ELF-1 (cell line): ENCODE measurements around the gene FSTL1.
A peak's percentile ranks its signal among the peaks of the same experiment; 100 is the strongest.

Experiments used
- DNase-seq: peaks from one replicate; pipeline ENCODE4 v3.0.0-alpha.2; 2016; ENCODE audit warnings: low read depth, low spot score

Gene FSTL1

GRCh38 chr3:120468635-120469295 is 18.0 kb upstream of the FSTL1 start:
- peak; percentile 59 for DNase-seq

GRCh38 chr3:120462409-120462959 is 11.7 kb upstream of the FSTL1 start:
- no peak for DNase-seq

- no peak for DNase-seq
Observed at GRCh38 chr3:120461416-120461815, 10.6 kb upstream of the FSTL1 start.

GRCh38 chr3:120460862-120461261 is 10.1 kb upstream of the FSTL1 start:
- no peak for DNase-seq

- no peak for DNase-seq
Observed at GRCh38 chr3:120460181-120460790, 9.5 kb upstream of the FSTL1 start.

GRCh38 chr3:120459196-120459595 is 8.4 kb upstream of the FSTL1 start:
- no peak for DNase-seq

GRCh38 chr3:120457827-120458226 is 7.0 kb upstream of the FSTL1 start:
- no peak for DNase-seq

- DNase-seq, result no peak
Observed at GRCh38 chr3:120454076-120454689, 3.4 kb upstream of the FSTL1 start.

- DNase-seq, result no peak
Observed at GRCh38 chr3:120452816-120453215, 2.0 kb upstream of the FSTL1 start.

GRCh38 chr3:120451806-120452205 is 1.0 kb upstream of the FSTL1 start:
- DNase-seq, result no peak

- DNase-seq, result peak; percentile 60
Observed at GRCh38 chr3:120451272-120451761, 525 bp upstream of the FSTL1 start.

- DNase-seq, result peak; percentile 46
Observed at GRCh38 chr3:120449701-120450599, 842 bp downstream of the FSTL1 start.

GRCh38 chr3:120449251-120449650 is 1.5 kb downstream of the FSTL1 start:
- DNase-seq, result no peak

GRCh38 chr3:120448756-120449155 is 2.0 kb downstream of the FSTL1 start:
- DNase-seq, result peak; percentile 87

- no peak for DNase-seq
Observed at GRCh38 chr3:120446891-120447668, 3.7 kb downstream of the FSTL1 start.

- DNase-seq, result no peak
Observed at GRCh38 chr3:120445654-120446053, 5.1 kb downstream of the FSTL1 start.

GRCh38 chr3:120443626-120444123 is 7.1 kb downstream of the FSTL1 start:
- no peak for DNase-seq

GRCh38 chr3:120442975-120443517 is 7.7 kb downstream of the FSTL1 start:
- no peak for DNase-seq

GRCh38 chr3:120441776-120442175 is 9.0 kb downstream of the FSTL1 start:
- no peak for DNase-seq

GRCh38 chr3:120440762-120441161 is 10.0 kb downstream of the FSTL1 start:
- DNase-seq, result no peak
